HG03196 (cell line): ENCODE results near the gene KIF27.
"Not testable (repeated sequence)": the region's sequence is repeated elsewhere in the genome, so short reads cannot be mapped to it uniquely, and the experiment has no call there.

ENCODE experiments used
- ATAC-seq: cut with Tn5 transposase; IDR thresholded peaks from one replicate; pipeline ENCODE4 v1.9.1; 2021; ENCODE audit not compliant: unreplicated experiment

The KIF27 gene

GRCh38 chr9:83809213-83809612 is 112.0 kb downstream of the KIF27 start:
- not testable (repeated sequence) for ATAC-seq

GRCh38 chr9:83804454-83804853 is 116.8 kb downstream of the KIF27 start:
- not testable (repeated sequence) for ATAC-seq

GRCh38 chr9:83803941-83804340 is 117.3 kb downstream of the KIF27 start:
- not testable (repeated sequence) for ATAC-seq

- no peak for ATAC-seq
These were observed 120.8 kb downstream of the KIF27 start for GRCh38 chr9:83800236-83801033.

GRCh38 chr9:83794051-83794450 is 127.2 kb downstream of the KIF27 start:
- ATAC-seq = no peak

- ATAC-seq = no peak
These were observed 128.5 kb downstream of the KIF27 start for GRCh38 chr9:83792746-83793145.
